Measurements from ENCODE around the gene ACTL6B. TPM values are rescaled to one million over a fixed set of nuclear protein-coding genes. Genes with fewer than 3 reads are reported as not detected.

Gene ACTL6B
- total RNA-seq, 1 experiment from 2014 or later: not detected

- Mint-ChIP-seq H3K4me3 (ENCODE audit: unreplicated experiment) (no peak overlapping the region), H3K4me1 (ENCODE audit: low read depth, unreplicated experiment) (peaks cover 9% of the 10 kb centered on the region), H3K9me3 (ENCODE audit: unreplicated experiment) (no peaks in the 10 kb centered on the region), H3K36me3 (ENCODE audit: insufficient read depth, unreplicated experiment) (peaks cover 1% of the 10 kb centered on the region), H3K27me3 (ENCODE audit: insufficient read depth, unreplicated experiment) (no peaks in the 10 kb centered on the region), H3K27ac (ENCODE audit: unreplicated experiment) (no peak overlapping the region)
- no TSS peak for BruUV-seq (replicated peaks)
- Histone ChIP-seq H3K4me3 (ENCODE audit: low read depth, low read length) (no peak overlapping the region), H3K36me3 (ENCODE audit: control insufficient read depth, insufficient read depth, low read length) (no peaks in the 10 kb centered on the region), H3K27me3 (replicated peaks; ENCODE audit: control insufficient read depth, insufficient read depth, low read length) (no peaks in the 10 kb centered on the region), H3K9me3 (no peaks in the 10 kb centered on the region), H3K4me1 (no peaks in the 10 kb centered on the region)
- DNase-seq: no peak
- intact Hi-C loops (cut with micrococcal nuclease; ENCODE audit: unreplicated experiment): no loop called here
- CTCF ChIA-PET: interaction anchor here (0.6 kb wide), 1 partner anchor 1294 kb away, joined by 5 read pairs; the partner anchor contains the start of gene ARPC1A
- no peak for TF ChIP-seq CTCF (IDR thresholded peaks at IDR 0.05; ENCODE audit: insufficient read depth in 1 of 2, low read depth in 1 of 2, low read length in 1 of 2, severe bottlenecking in 1 of 2, unreplicated experiment in 1 of 2)
- POLR2A ChIA-PET: no interaction called here
These were observed 36.0 kb downstream of the ACTL6B start for GRCh38 chr7:100620239-100620638.

DNA sequence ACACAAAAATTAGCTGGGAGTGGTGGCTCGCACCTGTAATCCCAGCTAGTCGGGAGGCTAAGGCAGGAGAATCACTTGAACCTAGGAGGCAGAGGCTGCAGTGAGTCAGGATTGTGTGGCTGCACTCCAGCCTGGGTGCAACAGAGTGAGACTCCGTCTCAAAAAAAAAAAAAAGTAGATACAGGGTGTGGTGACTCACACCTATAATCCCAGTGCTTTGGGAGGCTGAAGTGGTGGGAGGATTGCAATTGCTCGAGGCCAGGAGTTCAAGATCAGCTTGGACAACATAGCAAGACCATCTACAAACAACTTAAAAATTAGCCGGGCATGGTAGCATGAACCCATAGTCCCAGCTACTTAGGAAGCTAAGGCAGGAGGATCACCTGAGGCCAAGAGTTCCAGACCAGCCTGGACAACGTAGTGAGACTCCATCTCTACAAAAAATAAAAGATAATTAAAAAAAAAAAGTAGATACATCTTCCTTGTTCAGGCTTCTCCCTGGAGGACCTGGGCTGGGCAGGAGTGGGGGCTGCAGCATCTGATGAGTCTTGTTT is 41.9 kb downstream of the ACTL6B start:
- no peak overlapping the region for H3K27ac Mint-ChIP-seq (ENCODE audit: unreplicated experiment)

More for the DNA sequence above, 41.9 kb downstream of the ACTL6B start:
- Mint-ChIP-seq H3K36me3 (ENCODE audit: insufficient read depth, unreplicated experiment) (peaks cover 21% of the 10 kb centered on the region), H3K4me1 (ENCODE audit: low read depth, unreplicated experiment) (no peaks in the 10 kb centered on the region), H3K27me3 (ENCODE audit: insufficient read depth, unreplicated experiment) (no peaks in the 10 kb centered on the region), H3K4me3 (ENCODE audit: unreplicated experiment) (no peak overlapping the region), H3K9me3 (ENCODE audit: unreplicated experiment) (no peaks in the 10 kb centered on the region)
- BruUV-seq (replicated peaks): no TSS peak
- CTCF ChIA-PET: interaction anchor here (0.6 to 1.0 kb wide), 3 partner anchors 12 to 177 kb away, joined by 3 to 4 read pairs (median 3); no protein-coding TSS in a partner anchor
- Histone ChIP-seq H3K36me3 (ENCODE audit: control insufficient read depth, insufficient read depth, low read length) (no peaks in the 10 kb centered on the region), H3K9me3 (no peaks in the 10 kb centered on the region), H3K27me3 (replicated peaks; ENCODE audit: control insufficient read depth, insufficient read depth, low read length) (no peaks in the 10 kb centered on the region), H3K4me1 (peaks cover 10% of the 10 kb centered on the region; the same call in 1 of the 2 replicates), H3K4me3 (ENCODE audit: low read depth, low read length) (no peak overlapping the region)
- no peak for DNase-seq
- intact Hi-C loops (cut with micrococcal nuclease; ENCODE audit: unreplicated experiment): no loop called here
- POLR2A ChIA-PET: no interaction called here
- no peak for TF ChIP-seq CTCF (IDR thresholded peaks at IDR 0.05; ENCODE audit: insufficient read depth in 1 of 2, low read depth in 1 of 2, low read length in 1 of 2, severe bottlenecking in 1 of 2, unreplicated experiment in 1 of 2)

Data from Caco-2 (cell line).